Mammary epithelial cell (primary cell): Measurements from ENCODE around the gene KCTD2.

Experiments used
- EZH2 ChIP-seq: IDR thresholded peaks from 2 replicates; pipeline ENCODE4 v1.6.1; 2012; ENCODE audit warnings: low read length, inconsistent platforms, borderline replicate concordance
- TF ChIP-seq, protein P1 (sequence below), 2 donors: IDR thresholded peaks in 1 of 2; conservative IDR thresholded peaks in 1 of 2; 2 replicates each; pipeline ENCODE4 v1.5.1; 2011 to 2012; ENCODE audit warnings: inconsistent platforms in 2 of 2, low read length in 2 of 2, mild to moderate bottlenecking in 2 of 2, control low read depth in 1 of 2, low read depth in 1 of 2; ENCODE audit not compliant: insufficient read depth in 1 of 2; ENCODE audit errors: extremely low read depth in 1 of 2

DNA sequence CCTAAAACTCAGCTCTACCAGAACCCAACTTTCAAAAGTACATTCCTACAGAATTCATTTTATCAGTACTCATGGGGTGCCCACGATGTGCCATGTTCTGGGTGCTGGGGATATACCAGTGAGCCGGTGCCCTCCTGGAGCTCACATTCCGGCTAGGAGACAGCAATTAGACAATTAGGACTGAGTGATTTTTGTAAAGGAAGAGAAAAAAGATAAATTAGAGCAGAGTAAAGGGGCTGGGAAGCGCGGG, 35.0 kb upstream of the KCTD2 start:
- TF ChIP-seq, protein P1, sequence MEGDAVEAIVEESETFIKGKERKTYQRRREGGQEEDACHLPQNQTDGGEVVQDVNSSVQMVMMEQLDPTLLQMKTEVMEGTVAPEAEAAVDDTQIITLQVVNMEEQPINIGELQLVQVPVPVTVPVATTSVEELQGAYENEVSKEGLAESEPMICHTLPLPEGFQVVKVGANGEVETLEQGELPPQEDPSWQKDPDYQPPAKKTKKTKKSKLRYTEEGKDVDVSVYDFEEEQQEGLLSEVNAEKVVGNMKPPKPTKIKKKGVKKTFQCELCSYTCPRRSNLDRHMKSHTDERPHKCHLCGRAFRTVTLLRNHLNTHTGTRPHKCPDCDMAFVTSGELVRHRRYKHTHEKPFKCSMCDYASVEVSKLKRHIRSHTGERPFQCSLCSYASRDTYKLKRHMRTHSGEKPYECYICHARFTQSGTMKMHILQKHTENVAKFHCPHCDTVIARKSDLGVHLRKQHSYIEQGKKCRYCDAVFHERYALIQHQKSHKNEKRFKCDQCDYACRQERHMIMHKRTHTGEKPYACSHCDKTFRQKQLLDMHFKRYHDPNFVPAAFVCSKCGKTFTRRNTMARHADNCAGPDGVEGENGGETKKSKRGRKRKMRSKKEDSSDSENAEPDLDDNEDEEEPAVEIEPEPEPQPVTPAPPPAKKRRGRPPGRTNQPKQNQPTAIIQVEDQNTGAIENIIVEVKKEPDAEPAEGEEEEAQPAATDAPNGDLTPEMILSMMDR (conservative IDR thresholded peaks at IDR 0.05 in 1 of 2, IDR thresholded peaks at IDR 0.05 in 1 of 2; ENCODE audit: extremely low read depth in 1 of 2, insufficient read depth in 1 of 2, low read depth in 1 of 2, low read length in 2 of 2), result no peak
- no peak for TF ChIP-seq EZH2
